ENCODE measurements around the gene ZNF212.

Gene ZNF212

DNA sequence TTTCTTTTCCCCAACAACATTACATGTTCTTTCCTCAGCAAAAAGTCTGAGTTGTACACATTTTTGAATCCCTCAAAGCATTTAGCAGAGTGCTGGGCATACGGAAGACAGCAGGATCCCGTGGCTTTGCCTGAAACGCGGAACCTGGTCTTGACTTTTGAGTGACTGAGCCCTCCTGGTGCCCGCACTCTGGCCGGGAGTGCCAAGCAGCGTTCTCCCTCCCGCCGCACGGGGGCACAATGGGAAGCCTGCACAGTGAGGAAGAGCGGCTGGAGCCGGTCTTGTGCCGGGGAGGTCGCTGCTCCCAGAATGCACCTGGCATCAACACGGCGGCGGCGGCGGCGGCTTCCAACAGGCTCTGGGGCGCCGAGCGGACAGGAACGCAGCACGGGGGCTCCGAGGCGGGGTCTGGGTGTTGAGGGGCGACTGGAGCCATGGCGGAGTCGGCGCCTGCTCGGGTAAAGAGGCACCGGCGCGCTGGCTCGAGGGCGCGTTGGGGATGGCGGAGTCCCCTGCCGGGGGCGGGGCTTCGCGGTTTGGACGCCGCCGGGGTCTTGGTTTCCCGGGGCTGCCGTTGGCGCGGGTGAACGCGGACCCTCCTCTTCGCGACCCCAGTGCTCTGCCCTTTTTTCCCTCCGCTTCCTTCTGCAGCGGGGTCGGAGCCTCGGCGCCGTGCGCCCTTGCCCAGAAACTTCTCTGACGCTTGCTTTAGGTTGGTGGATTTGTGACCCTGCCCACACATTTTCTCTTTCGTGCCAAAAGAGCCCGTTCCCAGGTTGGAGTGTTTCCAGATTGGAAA, at the start of gene ZNF212:
TSS of gene ZNF212 (plus strand) at position 307 of the 799 bp plus-strand sequence. CDS start at position 435, 128 bp downstream.
- peak; percentile 57 to 83 for DNase-seq

DNA sequence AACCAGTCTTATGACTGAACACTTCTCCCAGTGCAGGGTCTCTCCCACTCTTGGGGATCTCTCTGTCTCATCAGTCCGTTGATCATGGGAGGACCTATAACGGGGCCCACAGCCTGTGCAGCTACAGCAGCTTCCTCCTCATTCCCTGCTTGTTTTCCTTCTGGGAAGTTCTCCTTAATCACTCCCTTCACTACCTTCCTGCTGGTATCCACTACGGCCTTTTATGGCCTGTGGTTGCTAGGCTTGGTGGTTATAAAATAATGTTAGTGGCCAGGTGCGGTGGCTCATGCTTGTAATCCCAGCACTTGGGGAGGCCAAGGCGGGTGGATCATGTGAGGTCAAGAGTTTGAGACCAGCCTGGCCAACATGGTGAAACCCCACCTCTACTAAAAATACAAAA, 47.6 kb upstream of the ZNF212 start:
- no peak for DNase-seq

DNA sequence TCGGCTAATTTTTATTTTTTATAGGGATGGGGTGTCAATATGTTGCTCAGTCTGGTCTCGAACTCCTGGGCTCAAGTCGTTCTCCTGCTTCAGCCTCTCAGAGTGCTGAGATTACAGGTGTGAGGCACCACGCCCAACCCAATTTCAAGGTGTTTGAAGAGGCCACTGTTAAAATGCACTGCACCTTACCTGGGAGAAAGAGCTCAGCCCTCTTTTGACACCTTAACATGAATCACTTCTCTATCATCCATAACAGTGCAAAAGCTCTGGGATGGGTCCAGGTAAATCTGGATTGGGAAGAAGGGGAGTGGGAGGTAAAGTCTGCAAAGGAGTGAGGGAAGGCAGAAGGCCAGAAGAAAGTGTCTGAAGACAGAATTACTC, 44.7 kb upstream of the ZNF212 start:
- DNase-seq: no peak

DNA sequence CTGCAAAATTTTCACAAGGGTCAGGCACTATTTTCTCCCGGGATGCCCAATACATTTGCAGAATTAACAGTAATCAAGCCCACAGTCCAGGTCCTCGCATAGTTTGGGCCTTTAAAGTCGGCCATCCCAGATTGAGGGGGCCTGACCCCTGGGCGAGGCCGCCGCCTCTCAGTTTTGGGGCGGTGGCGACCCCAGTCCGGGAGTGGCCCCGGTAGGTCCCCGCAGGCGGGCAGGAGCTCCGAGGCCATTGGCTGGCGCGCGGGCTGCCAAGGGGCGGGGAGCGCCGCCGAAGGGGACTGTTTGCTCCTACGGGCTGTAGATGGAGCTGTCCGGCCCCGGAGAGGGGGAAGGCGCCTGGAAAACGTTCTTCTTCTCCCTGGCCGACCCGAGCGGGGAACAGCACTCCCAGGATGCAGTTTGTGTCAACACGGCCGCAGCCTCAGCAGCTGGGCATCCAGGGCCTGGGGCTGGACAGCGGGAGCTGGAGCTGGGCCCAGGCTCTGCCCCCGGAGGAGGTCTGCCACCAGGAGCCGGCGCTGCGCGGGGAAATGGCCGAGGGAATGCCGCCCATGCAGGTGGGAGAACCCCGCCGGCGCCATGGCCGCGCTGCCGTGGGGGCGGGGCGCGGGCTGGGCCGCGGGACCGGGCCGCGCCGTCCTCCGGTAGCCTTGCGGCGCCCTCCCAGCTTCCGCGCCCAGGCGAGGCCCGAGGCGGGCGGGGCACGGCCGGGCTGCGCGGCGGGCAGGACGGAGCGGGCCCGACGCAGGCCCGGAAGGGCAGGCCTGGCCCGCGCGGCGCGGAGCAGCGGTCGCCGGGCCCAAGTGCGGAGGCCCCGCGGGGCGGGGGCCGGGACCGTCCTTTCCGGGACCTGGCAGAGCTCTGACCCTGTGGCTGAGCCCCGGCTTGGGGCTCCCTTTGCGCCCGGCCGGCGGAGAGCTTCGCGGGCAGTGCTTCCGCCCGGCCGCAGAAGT, 44.0 kb upstream of the ZNF212 start, which contains the start of gene ZNF282:
TSS of gene ZNF282 (plus strand) at position 367 of the 971 bp plus-strand sequence. CDS start at position 411, 44 bp downstream.
- DNase-seq: peak; percentile 26 to 41

DNA sequence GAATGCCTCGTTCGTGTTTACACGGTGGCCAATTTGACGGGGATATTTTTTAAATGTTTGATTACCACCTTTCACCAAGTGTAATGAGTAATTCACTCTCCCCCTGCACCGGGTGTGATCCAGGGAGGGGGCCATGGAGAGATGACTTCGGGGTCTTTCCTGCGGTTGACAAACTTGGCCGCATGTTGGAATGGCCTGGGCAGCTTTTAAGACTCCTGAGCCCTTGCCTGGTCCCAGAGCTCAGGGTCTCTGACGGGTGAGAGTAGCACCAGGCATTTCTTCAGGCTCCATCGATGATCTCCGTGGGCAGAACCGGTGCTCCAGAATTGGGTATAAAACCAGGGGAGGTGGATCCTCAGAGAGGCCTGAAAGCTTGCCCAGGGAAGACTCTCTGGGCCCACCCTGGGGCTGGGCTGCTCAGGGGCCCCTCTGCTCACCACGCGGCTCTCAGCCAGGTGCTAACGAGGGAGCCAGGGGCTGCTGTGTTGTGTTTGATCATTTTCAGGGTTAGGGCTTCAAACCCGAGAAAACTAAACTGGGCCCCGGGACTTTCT, 43.2 kb upstream of the ZNF212 start:
- no peak for DNase-seq

DNA sequence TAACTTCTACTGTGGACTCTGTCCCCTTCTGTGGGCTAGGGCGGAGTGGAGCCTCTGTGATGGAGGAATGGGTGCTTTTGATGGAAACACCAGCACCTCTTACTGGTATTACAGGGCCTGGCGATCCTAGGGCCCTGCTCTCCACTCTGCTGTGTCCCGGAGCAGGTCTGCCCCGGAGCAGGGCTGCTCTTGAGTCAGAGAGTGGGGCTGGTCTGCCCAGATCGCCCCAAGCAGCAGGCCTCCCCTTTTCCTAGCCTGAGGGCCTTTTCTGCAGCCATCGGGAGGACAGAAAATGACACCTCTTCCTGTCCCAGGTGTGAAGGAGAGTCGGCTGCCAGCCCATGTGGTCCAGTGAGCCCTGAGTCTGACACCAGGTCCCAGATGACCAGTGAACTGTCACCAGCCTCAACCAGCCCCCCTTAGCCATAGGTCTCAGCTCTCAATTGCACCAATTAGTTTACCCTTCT, 42.7 kb upstream of the ZNF212 start:
- no peak for DNase-seq

DNA sequence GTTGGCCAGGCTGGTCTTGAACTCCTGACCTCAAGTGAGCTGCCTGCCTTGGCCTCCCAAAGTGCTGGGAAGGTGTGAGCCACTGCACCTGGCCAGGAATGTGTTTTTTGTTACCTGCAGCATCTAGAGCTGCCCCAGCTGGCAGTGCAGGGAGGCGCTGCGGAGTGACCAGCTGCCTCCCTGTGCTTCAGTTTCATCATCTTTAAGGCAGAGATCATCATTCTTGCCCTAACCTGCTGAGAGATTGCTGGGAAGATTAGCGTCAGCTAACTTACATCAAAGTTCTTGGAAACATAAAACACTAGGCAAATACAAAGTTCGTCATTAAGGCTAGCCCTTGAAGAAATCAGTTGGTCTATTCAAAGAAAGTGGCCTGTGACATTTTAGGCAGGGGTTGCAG, 41.8 kb upstream of the ZNF212 start:
- DNase-seq: no peak

DNA sequence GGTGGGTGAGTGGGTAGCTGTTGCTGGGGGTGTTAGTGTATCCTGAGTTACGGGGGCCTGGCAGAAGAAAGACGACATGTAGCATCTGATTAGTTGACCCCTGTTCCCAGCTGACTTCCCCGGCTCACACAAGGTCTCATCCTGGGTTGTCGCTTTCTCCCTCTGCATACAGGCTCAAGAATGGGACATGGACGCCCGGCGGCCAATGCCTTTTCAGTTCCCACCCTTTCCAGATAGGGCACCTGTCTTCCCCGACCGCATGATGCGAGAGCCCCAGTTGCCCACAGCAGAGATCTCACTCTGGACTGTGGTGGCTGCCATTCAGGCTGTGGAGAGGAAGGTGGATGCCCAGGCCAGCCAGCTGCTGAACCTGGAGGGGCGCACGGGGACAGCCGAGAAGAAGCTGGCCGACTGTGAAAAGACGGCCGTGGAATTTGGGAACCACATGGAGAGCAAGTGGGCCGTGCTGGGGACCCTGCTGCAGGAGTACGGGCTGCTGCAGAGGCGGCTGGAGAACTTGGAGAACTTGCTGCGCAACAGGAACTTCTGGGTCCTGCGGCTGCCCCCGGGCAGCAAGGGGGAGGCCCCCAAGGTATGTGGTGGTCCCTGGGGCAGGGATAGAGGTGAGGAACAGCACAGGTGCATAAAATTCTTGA, 41.2 kb upstream of the ZNF212 start:
- no peak for DNase-seq

DNA sequence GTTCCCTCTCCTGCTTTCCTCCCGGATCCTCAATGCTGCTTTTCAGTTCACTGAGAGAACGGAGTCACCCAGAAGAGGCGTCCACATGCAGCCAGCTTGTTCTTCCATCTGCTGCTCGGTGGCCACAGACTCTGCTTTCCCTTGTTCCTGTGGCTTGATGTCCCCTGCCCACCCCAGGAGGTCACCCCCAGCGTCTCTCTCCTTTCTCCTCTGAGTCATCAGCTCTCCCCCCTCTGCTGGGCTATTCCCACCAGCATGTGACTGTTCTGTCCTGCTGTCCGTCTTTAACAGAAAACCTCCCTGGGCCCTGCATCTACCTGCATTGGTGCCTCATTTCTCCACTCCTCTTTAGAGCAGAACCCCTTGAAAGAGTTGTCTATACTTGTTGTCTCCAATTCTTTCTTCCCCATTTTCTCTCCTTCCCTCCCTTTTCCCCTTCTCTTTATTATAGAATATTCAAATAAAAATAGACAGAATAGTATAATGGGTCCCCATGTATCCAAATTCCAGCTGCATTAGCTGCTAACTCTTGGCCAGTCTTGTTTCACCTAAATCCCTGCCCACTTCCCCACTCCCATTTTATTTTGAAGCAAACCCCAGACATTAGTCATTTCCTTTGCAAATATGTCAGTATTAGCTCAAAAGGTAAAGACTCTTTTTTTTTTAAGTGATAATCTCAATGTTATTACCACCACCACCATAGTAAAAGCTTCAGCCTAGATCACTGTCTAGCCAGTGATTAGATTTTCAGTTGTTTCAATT, 40.0 kb upstream of the ZNF212 start:
- DNase-seq: no peak

DNA sequence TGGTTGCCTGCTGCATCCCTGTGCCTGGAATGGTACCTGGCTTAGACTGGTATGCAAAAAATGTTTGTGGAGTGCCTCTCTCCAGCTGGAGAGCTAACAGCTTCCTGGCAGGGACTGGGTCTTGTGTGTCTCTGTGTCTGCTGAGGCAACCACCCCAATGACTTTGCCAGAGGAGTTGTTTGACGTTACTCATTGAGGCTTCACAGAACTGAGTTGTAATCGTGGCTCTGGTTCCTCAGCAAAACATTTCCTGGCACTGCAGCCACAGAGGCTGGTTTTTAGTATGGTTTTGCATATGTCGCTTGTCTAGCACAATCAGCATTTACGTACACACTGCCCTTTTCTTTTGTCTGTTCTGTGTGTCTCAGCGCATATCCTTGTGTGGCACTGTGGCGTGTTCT, 36.6 kb upstream of the ZNF212 start:
- DNase-seq: no peak

DNA sequence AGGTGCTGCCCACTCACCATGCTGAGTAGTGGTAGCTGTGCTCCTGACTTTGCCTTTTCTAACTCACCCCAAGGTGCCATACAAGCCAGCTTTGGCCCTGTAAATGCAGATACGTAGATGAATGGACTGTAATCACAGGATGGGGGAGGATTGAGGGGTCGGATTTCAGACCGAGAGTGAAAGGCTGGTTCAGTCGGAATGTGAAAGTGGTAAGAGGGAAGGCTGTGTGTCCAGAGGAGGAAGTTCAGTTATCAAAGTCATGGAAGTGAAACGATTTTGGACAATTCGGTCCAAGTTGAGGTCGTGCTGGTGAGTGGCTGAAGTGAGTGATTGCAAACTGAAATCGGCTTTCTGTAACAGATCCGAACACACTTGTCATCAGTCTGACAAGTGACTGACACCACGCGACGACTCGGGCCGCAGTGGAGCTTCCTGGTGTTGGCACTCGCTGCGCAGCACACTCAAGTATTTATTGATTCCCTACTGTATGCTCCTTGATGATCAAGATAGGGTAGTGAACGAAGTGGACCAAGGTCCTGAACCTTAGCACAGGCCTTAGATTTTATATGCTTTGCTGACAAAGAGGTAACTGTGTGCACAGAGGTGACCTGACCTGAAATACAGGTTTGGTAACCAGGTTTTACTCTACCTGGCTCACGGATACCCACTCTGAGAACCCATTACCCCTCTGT, 33.6 kb upstream of the ZNF212 start:
- no peak for DNase-seq

DNA sequence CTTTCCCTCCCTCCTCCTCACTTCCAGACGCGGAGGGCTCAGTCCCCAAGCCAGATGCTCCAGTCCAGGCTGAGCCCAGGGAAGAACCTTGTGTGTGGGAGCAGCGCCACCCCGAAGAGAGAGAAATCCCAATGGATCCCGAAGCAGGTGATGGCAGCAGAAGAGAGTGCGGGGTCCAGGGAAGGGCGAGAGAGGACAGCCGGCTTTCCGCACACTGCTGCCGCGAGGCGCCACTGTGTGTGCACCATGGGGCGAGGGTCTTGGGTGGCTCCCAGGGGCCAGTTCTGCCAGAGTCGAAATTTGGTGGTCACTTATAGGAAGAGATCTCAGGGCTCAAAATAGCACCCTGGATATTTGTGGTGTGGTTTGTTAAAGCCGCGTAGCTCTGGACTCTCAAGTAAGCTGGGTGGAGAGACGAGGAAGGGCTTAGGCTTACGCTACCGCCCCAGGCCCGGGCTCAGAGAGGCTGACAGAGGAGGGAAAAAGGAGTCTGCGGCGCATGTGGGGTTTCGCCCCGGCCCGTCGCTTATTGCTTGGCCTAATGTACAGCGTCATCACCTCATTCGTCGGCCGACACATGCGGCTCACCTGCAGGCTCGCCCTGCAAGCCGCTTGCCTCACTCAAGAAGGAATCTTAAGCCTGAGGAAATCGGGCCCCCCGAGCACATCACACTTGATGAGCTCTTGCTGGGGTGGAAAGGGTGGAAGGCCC, 32.0 kb upstream of the ZNF212 start:
- DNase-seq: no peak

DNA sequence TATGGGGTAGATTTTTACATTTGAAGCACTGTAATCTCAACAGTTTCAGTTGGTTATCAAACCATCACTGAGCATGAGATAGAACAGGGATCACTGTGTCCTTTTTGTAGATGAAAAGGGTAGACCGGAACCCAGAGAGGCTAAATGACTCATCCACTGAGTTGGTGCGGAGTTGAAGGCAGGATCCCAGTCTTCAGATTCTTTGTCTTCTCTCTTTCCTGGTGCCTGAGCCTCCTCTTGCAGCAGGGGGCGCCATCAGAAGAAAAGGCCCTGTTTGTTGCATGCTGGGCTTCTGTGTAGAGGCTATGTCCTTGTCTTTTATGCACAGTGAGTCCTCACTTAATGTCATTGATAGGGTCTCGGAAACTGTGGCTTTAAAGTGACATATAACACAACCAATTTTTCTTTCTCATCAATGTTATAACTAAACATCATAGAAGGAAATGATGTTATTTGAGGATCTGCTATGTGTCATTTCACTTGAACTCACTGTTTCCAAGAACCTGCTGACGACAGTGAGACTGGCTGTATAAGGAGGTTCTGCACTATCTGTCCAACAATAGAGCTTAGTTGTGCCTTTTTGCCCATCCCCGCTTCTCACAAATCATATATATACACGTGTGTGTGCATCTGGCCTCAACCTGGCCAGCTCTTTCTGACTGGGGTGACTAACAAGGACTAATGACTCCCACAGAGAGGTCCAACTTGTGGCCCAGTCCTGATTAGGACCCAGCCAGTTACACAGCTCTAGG, 29.8 kb upstream of the ZNF212 start:
- DNase-seq: no peak

DNA sequence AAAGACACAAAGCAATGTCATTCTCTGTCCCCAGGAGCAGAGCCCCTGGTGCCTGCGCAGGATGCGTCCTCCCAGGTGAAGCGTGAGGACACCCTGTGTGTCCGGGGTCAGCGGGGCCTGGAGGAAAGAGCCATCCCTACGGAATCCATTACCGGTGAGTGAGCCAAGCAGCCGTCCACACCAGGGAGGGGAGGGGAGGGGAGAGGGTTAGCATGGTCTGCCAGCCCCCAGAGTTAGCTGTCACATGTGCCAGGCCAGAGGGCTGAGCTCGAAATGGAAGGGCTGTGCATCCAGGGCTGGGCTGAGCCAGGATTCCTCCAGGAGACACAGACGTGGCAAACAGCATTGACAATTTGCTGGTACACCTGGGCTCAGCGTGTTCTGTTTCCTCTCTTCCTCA, 28.9 kb upstream of the ZNF212 start:
- DNase-seq: no peak

DNA sequence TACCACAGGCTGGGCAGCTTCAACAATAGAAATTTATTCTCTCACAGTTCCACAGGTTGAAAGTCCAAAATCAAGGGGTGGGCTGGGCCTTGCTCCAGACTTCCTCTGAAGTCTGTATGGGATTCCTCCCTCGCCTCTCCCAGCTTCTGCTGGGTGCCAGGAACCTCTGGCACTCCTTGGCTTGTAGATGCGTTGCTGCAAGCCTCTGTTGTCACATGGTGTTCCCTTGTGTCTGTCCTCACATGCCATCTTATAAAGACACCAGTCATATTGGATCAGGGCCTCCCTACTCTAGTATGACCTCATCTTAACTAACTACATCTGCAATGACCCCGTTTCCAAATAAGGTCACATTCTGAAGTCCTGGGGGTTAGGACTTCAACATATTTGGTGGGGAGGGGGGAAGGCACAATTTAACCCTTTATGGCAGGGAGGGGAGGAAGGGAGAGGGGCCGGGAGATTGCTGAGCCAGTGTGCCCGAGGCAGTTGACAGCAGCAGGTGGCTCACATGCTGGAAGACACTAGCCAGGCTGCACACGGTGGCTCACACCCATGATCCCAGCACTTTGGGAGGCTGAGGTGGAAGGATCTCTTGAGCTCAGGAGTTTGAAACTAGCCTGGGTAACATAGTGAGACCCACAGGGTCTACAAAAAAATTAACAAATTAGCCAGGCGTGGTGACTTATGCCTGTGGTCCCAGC, 25.3 kb upstream of the ZNF212 start:
- no peak for DNase-seq

DNA sequence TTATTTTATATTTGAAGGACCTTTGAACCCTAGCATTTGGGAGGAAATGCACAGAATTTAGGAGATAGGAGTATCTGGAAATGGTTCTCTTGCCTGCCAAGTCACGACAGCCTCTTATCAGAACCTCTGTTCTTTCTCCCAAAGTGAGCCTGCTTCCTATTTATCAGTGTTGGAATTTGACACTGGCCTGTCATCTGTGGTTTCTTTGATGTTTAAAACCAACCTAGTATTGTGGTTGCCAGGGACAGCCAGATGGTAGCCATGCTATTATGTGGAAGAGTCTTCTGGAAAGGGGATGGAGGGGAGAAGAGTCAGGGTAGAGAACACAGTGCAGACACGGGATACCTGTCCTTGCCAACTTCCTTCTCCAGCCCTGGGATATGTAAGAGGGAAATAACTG, 23.0 kb upstream of the ZNF212 start:
- no peak for DNase-seq

DNA sequence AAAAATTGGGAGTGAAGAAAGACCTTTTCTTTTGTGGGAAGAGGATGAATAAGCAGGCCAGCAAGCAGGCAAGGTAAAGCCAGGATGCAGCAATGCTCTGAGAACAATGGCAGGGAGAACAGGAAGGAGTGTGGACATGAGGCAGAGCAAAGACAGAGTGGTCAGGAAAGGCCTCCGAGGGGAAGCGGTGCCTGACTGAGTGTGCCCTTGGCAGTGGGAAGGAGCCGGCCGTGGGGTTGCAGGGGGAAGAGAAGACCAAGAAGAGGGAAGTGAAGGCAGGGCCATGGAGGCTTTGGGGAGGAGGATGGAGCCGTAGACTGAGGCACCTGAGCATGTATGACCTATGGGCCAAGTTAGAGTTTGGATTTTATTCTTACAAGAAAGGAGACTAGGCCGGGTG, 21.9 kb upstream of the ZNF212 start:
- no peak for DNase-seq

DNA sequence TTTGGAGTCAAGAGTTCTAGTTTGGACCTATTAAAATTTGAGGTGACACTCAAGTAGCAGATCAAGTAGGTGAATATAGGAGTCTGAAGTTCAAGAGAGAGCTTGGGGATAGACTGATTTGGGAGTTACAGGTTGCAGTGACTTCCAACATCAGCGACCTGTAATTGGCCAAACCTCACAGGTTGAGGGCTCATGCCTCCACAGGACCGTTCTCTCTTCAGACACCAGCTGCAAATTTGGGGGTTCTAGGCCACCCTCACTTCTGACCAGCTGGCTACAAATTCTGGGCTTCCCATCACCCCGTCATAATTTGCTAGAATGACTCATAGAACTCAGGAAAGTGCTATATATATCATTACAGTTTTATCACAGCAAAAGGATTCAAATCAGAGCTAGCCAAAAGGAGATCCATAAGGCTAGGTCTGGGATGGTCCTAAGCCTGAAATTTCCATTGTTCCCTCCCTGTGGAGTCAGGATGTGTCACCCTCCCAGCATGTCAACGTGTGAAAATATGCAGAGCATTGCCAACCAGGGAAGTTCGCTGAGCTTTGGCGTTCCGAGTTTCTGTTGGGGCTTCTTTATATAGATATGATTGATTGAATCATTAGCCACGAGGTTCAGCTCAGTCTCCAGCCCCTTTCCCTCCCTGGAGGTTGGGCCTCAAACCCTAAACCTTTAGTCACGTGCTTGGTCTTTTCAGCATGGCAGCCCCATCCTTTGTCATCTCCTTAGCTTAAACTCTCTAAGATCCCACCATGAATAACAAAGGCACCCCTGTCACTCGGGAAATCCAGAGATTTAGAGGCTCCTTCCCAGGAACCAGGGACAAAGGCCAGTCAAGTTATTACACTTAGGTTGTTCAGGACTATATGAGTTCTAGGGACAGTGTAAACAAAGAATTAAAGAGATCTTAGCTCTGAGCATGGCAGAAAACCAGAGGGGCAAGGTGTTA, 20.7 kb upstream of the ZNF212 start:
- no peak for DNase-seq

Data from cerebellar nuclear complex (tissue), 1 donor.